Liver (tissue), 9 donors: ENCODE data around the gene PLCL1. TPM values are rescaled to one million over a fixed set of nuclear protein-coding genes. Genes with fewer than 3 reads are reported as not detected.

Experiments
- DNase-seq: peaks from one replicate; pipeline ENCODE4 v3.0.0-alpha.2; 2017; ENCODE audit warnings: low spot score
- H3K27ac ChIP-seq, 2 donors: one replicate each; pipeline ENCODE4 v1.7.0; 2013; ENCODE audit warnings: inconsistent platforms in 2 of 2, low read length in 2 of 2, control low read depth in 1 of 2, low read depth in 1 of 2, mild to moderate bottlenecking in 1 of 2
- H3K27me3 ChIP-seq, 4 donors: one replicate each; pipeline versions ENCODE4 v1.6.1 to v1.7.0; 2013; ENCODE audit warnings: low read length in 3 of 4, inconsistent platforms in 1 of 4, mild to moderate bottlenecking in 1 of 4, moderate library complexity in 1 of 4; ENCODE audit not compliant: control insufficient read depth in 4 of 4, insufficient read depth in 4 of 4
- H3K36me3 ChIP-seq, 4 donors: one replicate each; pipeline versions ENCODE4 v1.6.1 to v1.7.0; 2013; ENCODE audit warnings: low read length in 3 of 4, mild to moderate bottlenecking in 3 of 4, low read depth in 1 of 4, moderate library complexity in 1 of 4; ENCODE audit not compliant: control insufficient read depth in 4 of 4, insufficient read depth in 3 of 4
- H3K4me1 ChIP-seq, 4 donors: one replicate each; pipeline versions ENCODE4 v1.6.1 to v1.7.0; 2013; ENCODE audit warnings: low read length in 3 of 4, mild to moderate bottlenecking in 3 of 4, moderate library complexity in 1 of 4; ENCODE audit not compliant: control insufficient read depth in 4 of 4, insufficient read depth in 4 of 4
- H3K4me3 ChIP-seq, 3 donors: one replicate each; pipeline versions ENCODE4 v1.6.1 to v1.7.0; 2013; ENCODE audit warnings: low read length in 3 of 3, control low read depth in 1 of 3, low read depth in 1 of 3, mild to moderate bottlenecking in 1 of 3
- H3K9ac ChIP-seq, 2 donors: one replicate each; pipeline ENCODE4 v1.7.0; 2013; ENCODE audit warnings: low read length in 2 of 2, mild to moderate bottlenecking in 2 of 2, moderate library complexity in 2 of 2, control low read depth in 1 of 2, low read depth in 1 of 2
- H3K9me3 ChIP-seq, 4 donors: one replicate each; pipeline versions ENCODE4 v1.6.1 to v1.7.0; 2013; ENCODE audit warnings: low read length in 3 of 4; ENCODE audit not compliant: control insufficient read depth in 4 of 4
- EGR1 ChIP-seq, 2 donors: IDR thresholded peaks; 2 replicates each; pipeline ENCODE4 v1.6.1; 2016 to 2018; ENCODE audit warnings: antibody characterized with exemption in 2 of 2, low read depth in 2 of 2
- GABPA ChIP-seq, 2 donors: IDR thresholded peaks in 1 of 2; conservative IDR thresholded peaks in 1 of 2; 2 replicates each; pipeline ENCODE4 v1.6.1; 2016; ENCODE audit warnings: antibody characterized with exemption in 2 of 2, mild to moderate bottlenecking in 1 of 2, moderate library complexity in 1 of 2
- HNF4G ChIP-seq: IDR thresholded peaks from 2 replicates; pipeline ENCODE4 v1.6.1; 2016; ENCODE audit warnings: antibody characterized with exemption
- JUND ChIP-seq, 2 donors: IDR thresholded peaks; 2 replicates each; pipeline ENCODE4 v1.6.1; 2016; ENCODE audit warnings: antibody characterized with exemption in 2 of 2
- NR2F2 ChIP-seq: IDR thresholded peaks from 2 replicates; pipeline ENCODE4 v1.6.1; 2016; ENCODE audit warnings: antibody characterized with exemption
- RAD21 ChIP-seq, 2 donors: IDR thresholded peaks; 2 replicates each; pipeline ENCODE4 v1.6.1; 2016; ENCODE audit warnings: antibody characterized with exemption in 2 of 2, mild to moderate bottlenecking in 2 of 2
- SP1 ChIP-seq: IDR thresholded peaks from 2 replicates; pipeline ENCODE4 v1.6.1; 2018; ENCODE audit warnings: antibody characterized with exemption, mild to moderate bottlenecking
- TAF1 ChIP-seq: conservative IDR thresholded peaks from 2 replicates; pipeline ENCODE4 v1.6.1; 2016; ENCODE audit warnings: antibody characterized with exemption, mild to moderate bottlenecking
- WGBS: extraction: QIAGEN DNeasy Blood & Tissue Kit; methylation state at CpG from one replicate; pipeline ENCODE4 v1.1.7; 2013; 5-methylcytosine and 5-hydroxymethylcytosine counted together
- polyA plus RNA-seq, 2 donors: library from polyadenylated mRNA; stranded (reverse) in 1 of 2; unstranded in 1 of 2; fragments of 200-250 nt in 1 of 2; fragments of >200 nt in 1 of 2; fragmentation: Nextera tagmentation in 1 of 2; extraction: Ambion mirVana in 1 of 2; gene quantifications; one replicate each; pipeline versions ENCODE4 v1.2.1 to v1.2.3, GENCODE V29; 2013 to 2015
- total RNA-seq, 2 donors: library from RNA; depleted of rRNA; stranded (reverse); fragments of >200 nt; gene quantifications; one replicate each; pipeline ENCODE4 v1.2.3, GENCODE V29; 2014
- TF ChIP-seq, protein P1 (sequence below): fragments of 150-350 bp; IDR thresholded peaks from 2 replicates; pipeline ENCODE4 v1.5.1; 2017; ENCODE audit warnings: improper control_type of control experiment, low read depth, low read length; ENCODE audit not compliant: missing input control
- TF ChIP-seq, protein P2 (sequence below): IDR thresholded peaks from 2 replicates; pipeline ENCODE4 v1.6.1; 2016; ENCODE audit warnings: antibody characterized with exemption, mild to moderate bottlenecking
- TF ChIP-seq, protein P3 (sequence below): IDR thresholded peaks from 2 replicates; pipeline ENCODE4 v1.6.1; 2016; ENCODE audit warnings: antibody characterized with exemption
- donor health status: healthy.
- donor health status: healthy.
- donor health status: healthy.
- donor health status: healthy.
- donor health status: healthy.

Gene PLCL1
- total and polyA plus RNA-seq, 4 donors = 0.08 to 0.59 (median 0.31) TPM

DNA sequence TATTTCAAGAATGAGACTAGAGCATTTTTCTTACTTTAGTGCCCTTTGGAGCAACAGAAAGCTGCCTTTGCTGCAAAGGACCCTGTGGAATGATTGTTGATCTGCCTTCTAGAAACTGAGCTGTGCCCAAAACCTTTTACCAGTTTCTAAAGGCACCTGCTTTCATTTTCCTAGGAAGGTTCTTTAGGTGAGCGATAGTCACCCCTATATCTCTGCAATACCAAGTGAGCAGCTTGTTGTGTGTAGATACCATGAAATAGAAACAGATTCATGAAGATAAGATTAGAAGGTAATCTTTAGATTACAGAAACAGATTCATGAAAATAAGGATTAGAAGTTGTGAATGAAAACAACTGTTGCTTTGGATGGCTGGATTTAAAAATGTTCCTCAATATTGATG, 202.3 kb downstream of the PLCL1 start:
- H3K4me3 ChIP-seq = no peak overlapping the region
- no peak for DNase-seq
- no peak for TF ChIP-seq JUND (IDR thresholded peaks at IDR 0.05)
- TF ChIP-seq, protein P1, sequence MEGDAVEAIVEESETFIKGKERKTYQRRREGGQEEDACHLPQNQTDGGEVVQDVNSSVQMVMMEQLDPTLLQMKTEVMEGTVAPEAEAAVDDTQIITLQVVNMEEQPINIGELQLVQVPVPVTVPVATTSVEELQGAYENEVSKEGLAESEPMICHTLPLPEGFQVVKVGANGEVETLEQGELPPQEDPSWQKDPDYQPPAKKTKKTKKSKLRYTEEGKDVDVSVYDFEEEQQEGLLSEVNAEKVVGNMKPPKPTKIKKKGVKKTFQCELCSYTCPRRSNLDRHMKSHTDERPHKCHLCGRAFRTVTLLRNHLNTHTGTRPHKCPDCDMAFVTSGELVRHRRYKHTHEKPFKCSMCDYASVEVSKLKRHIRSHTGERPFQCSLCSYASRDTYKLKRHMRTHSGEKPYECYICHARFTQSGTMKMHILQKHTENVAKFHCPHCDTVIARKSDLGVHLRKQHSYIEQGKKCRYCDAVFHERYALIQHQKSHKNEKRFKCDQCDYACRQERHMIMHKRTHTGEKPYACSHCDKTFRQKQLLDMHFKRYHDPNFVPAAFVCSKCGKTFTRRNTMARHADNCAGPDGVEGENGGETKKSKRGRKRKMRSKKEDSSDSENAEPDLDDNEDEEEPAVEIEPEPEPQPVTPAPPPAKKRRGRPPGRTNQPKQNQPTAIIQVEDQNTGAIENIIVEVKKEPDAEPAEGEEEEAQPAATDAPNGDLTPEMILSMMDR = no peak
- peaks cover 0 to 3% (median 2%) of the 10 kb centered on the region in 4 donors for H3K9me3 ChIP-seq
- no peak overlapping the region for H3K27ac ChIP-seq
- no peaks in the 10 kb centered on the region for H3K4me1 ChIP-seq
- WGBS = 86% methylated on average over 1 of the region's 1 CpG
- no peaks in the 10 kb centered on the region for H3K36me3 ChIP-seq
- no peak overlapping the region for H3K9ac ChIP-seq
- no peaks in the 10 kb centered on the region for H3K27me3 ChIP-seq

- Histone ChIP-seq H3K27me3 (peaks cover 0 to 1% (median 0%) of the 10 kb centered on the region in 4 donors), H3K4me3 (no peak overlapping the region), H3K27ac (no peak overlapping the region), H3K9me3 (peaks cover 3 to 9% (median 5%) of the 10 kb centered on the region in 4 donors), H3K4me1 (no peaks in the 10 kb centered on the region), H3K36me3 (no peaks in the 10 kb centered on the region), H3K9ac (no peak overlapping the region)
- DNase-seq = no peak
- 84% methylated on average over 3 of the region's 3 CpGs for WGBS
- no peak for TF ChIP-seq HNF4G
- TF ChIP-seq, protein P2, sequence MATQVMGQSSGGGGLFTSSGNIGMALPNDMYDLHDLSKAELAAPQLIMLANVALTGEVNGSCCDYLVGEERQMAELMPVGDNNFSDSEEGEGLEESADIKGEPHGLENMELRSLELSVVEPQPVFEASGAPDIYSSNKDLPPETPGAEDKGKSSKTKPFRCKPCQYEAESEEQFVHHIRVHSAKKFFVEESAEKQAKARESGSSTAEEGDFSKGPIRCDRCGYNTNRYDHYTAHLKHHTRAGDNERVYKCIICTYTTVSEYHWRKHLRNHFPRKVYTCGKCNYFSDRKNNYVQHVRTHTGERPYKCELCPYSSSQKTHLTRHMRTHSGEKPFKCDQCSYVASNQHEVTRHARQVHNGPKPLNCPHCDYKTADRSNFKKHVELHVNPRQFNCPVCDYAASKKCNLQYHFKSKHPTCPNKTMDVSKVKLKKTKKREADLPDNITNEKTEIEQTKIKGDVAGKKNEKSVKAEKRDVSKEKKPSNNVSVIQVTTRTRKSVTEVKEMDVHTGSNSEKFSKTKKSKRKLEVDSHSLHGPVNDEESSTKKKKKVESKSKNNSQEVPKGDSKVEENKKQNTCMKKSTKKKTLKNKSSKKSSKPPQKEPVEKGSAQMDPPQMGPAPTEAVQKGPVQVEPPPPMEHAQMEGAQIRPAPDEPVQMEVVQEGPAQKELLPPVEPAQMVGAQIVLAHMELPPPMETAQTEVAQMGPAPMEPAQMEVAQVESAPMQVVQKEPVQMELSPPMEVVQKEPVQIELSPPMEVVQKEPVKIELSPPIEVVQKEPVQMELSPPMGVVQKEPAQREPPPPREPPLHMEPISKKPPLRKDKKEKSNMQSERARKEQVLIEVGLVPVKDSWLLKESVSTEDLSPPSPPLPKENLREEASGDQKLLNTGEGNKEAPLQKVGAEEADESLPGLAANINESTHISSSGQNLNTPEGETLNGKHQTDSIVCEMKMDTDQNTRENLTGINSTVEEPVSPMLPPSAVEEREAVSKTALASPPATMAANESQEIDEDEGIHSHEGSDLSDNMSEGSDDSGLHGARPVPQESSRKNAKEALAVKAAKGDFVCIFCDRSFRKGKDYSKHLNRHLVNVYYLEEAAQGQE = no peak
- TF ChIP-seq NR2F2 = no peak
Observed at GRCh38 chr2:198008230-198008629, 203.8 kb downstream of the PLCL1 start.

GRCh38 chr2:198012025-198012424, 207.6 kb downstream of the PLCL1 start:
- H3K27me3 ChIP-seq = peaks cover 0 to 2% (median 0%) of the 10 kb centered on the region in 4 donors
- H3K27ac ChIP-seq = no peak overlapping the region
- no peaks in the 10 kb centered on the region for H3K4me1 ChIP-seq
- no peak for DNase-seq
- TF ChIP-seq, protein P2 = no peak
- TF ChIP-seq RAD21 (IDR thresholded peaks at IDR 0.05) (no peak), GABPA (IDR thresholded peaks at IDR 0.05 in 1 of 2, conservative IDR thresholded peaks at IDR 0.05 in 1 of 2) (no peak), TAF1 (no peak), SP1 (no peak), EGR1 (IDR thresholded peaks at IDR 0.05; ENCODE audit: low read depth in 2 of 2) (no peak), HNF4G (no peak), JUND (IDR thresholded peaks at IDR 0.05) (no peak)
- TF ChIP-seq, protein P1 = no peak
- TF ChIP-seq, protein P3, sequence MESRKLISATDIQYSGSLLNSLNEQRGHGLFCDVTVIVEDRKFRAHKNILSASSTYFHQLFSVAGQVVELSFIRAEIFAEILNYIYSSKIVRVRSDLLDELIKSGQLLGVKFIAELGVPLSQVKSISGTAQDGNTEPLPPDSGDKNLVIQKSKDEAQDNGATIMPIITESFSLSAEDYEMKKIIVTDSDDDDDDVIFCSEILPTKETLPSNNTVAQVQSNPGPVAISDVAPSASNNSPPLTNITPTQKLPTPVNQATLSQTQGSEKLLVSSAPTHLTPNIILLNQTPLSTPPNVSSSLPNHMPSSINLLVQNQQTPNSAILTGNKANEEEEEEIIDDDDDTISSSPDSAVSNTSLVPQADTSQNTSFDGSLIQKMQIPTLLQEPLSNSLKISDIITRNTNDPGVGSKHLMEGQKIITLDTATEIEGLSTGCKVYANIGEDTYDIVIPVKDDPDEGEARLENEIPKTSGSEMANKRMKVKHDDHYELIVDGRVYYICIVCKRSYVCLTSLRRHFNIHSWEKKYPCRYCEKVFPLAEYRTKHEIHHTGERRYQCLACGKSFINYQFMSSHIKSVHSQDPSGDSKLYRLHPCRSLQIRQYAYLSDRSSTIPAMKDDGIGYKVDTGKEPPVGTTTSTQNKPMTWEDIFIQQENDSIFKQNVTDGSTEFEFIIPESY = no peak
- no peak overlapping the region for H3K4me3 ChIP-seq
- H3K9ac ChIP-seq = no peak overlapping the region
- H3K36me3 ChIP-seq = no peaks in the 10 kb centered on the region
- peaks cover 3 to 9% (median 5%) of the 10 kb centered on the region in 4 donors for H3K9me3 ChIP-seq
